Measurements from ENCODE around the gene HOXA13. TPM values are rescaled to one million over a fixed set of nuclear protein-coding genes. Genes with fewer than 3 reads are reported as not detected.

Gene HOXA13
- total RNA-seq, 1 experiment from 2014 or later, result 12.1 TPM

GRCh38 chr7:27192546-27193334 lies 7.2 kb downstream of the HOXA13 start:
- Histone ChIP-seq H3K9ac (ENCODE audit: low read length) (peak overlapping the region; percentile 97), H3K9me2 (replicated peaks; ENCODE audit: low read length) (no peaks in the 10 kb centered on the region), H3K4me3 (ENCODE audit: low read length) (peak overlapping the region; percentile 91), H2AFZ (ENCODE audit: low read length) (peak overlapping the region; percentile 36; the same call in 1 of the 2 replicates), H3K9me3 (ENCODE audit: low read length) (no peaks in the 10 kb centered on the region), H3K4me2 (ENCODE audit: low read length) (peak overlapping the region; percentile 99), H3K27me3 (ENCODE audit: low read length) (no peaks in the 10 kb centered on the region), H3K27ac (ENCODE audit: low read length) (peak overlapping the region; percentile 97), H3K79me2 (ENCODE audit: low read length) (peaks cover 100% of the 10 kb centered on the region), H3K36me3 (ENCODE audit: low read depth, low read length) (0 out of 2 replicates have a peak, but pooled peaks cover 3% of the 10 kb centered on the region), H4K20me1 (ENCODE audit: low read length) (peaks cover 12% of the 10 kb centered on the region; the same call in 1 of the 2 replicates), H3K4me1 (ENCODE audit: insufficient read depth, low read length) (peaks cover 40% of the 10 kb centered on the region), H3F3A (ENCODE audit: low read length, unreplicated experiment) (no peaks in the 10 kb centered on the region)
- intact Hi-C loops (cut with micrococcal nuclease), result no loop called here
- TF ChIP-seq EZH2 (IDR thresholded peaks at IDR 0.05; ENCODE audit: low read length, unreplicated experiment) (no peak), CTCF (conservative IDR thresholded peaks at IDR 0.05; ENCODE audit: low read depth, low read length) (no peak), EZH2phosphoT487 (IDR thresholded peaks at IDR 0.05; ENCODE audit: borderline replicate concordance, low read length) (no peak)
- peak; percentile 1 for ATAC-seq
- ChIA-PET POLR2A (ENCODE audit: unreplicated experiment) (interaction anchor here (0.5 to 0.6 kb wide), 2 partner anchors 24 to 469 kb away, joined by 4 to 9 read pairs; no protein-coding TSS in a partner anchor), CTCF (no interaction called here)
- peak; percentile 54 for DNase-seq
- BruUV-seq (replicated peaks), result no TSS peak

- Histone ChIP-seq H3K9ac (ENCODE audit: low read length) (peak overlapping the region; percentile 97), H3K4me1 (ENCODE audit: insufficient read depth, low read length) (peaks cover 42% of the 10 kb centered on the region), H3K79me2 (ENCODE audit: low read length) (peaks cover 100% of the 10 kb centered on the region), H3K4me2 (ENCODE audit: low read length) (peak overlapping the region; percentile 99), H3K36me3 (ENCODE audit: low read depth, low read length) (no peaks in the 10 kb centered on the region), H3K9me3 (ENCODE audit: low read length) (no peaks in the 10 kb centered on the region), H3F3A (ENCODE audit: low read length, unreplicated experiment) (no peaks in the 10 kb centered on the region), H4K20me1 (ENCODE audit: low read length) (peaks cover 7% of the 10 kb centered on the region; the same call in 1 of the 2 replicates), H2AFZ (ENCODE audit: low read length) (no peak overlapping the region; the same call in 1 of the 2 replicates), H3K9me2 (replicated peaks; ENCODE audit: low read length) (no peaks in the 10 kb centered on the region), H3K27ac (ENCODE audit: low read length) (peak overlapping the region; percentile 97), H3K27me3 (ENCODE audit: low read length) (no peaks in the 10 kb centered on the region), H3K4me3 (ENCODE audit: low read length) (peak overlapping the region; percentile 91)
- peak; percentile 9 for ATAC-seq
- DNase-seq, result peak; percentile 51
- BruUV-seq (replicated peaks), result no TSS peak
- ChIA-PET CTCF (no interaction called here), POLR2A (ENCODE audit: unreplicated experiment) (interaction anchor here (0.5 to 0.6 kb wide), 2 partner anchors 23 to 470 kb away, joined by 4 to 9 read pairs; no protein-coding TSS in a partner anchor)
- intact Hi-C loops (cut with micrococcal nuclease), result no loop called here
- no peak for TF ChIP-seq EZH2 (IDR thresholded peaks at IDR 0.05; ENCODE audit: low read length, unreplicated experiment)
These were observed 7.9 kb downstream of the HOXA13 start for GRCh38 chr7:27191833-27192545.

GRCh38 chr7:27191161-27191731 lies 8.6 kb downstream of the HOXA13 start:
- Histone ChIP-seq H3K9me3 (ENCODE audit: low read length) (no peaks in the 10 kb centered on the region), H3K4me2 (ENCODE audit: low read length) (peak overlapping the region; percentile 99), H3K36me3 (ENCODE audit: low read depth, low read length) (no peaks in the 10 kb centered on the region), H3K4me3 (ENCODE audit: low read length) (peak overlapping the region; percentile 91), H2AFZ (ENCODE audit: low read length) (no peak overlapping the region; the same call in 1 of the 2 replicates), H3K27ac (ENCODE audit: low read length) (peak overlapping the region; percentile 97), H3K9me2 (replicated peaks; ENCODE audit: low read length) (no peaks in the 10 kb centered on the region), H3K9ac (ENCODE audit: low read length) (peak overlapping the region; percentile 97), H3K27me3 (ENCODE audit: low read length) (no peaks in the 10 kb centered on the region), H3K4me1 (ENCODE audit: insufficient read depth, low read length) (peaks cover 42% of the 10 kb centered on the region), H4K20me1 (ENCODE audit: low read length) (no peaks in the 10 kb centered on the region; the same call in 1 of the 2 replicates), H3K79me2 (ENCODE audit: low read length) (peaks cover 100% of the 10 kb centered on the region), H3F3A (ENCODE audit: low read length, unreplicated experiment) (no peaks in the 10 kb centered on the region)
- intact Hi-C loops (cut with micrococcal nuclease), result no loop called here
- POLR2A ChIA-PET (ENCODE audit: unreplicated experiment), result interaction anchor here (0.6 kb wide), 2 partner anchors 75 to 858 kb away, joined by 3 to 5 read pairs; no protein-coding TSS in a partner anchor
- no peak for TF ChIP-seq CTCF (conservative IDR thresholded peaks at IDR 0.05; ENCODE audit: low read depth, low read length)
- TF ChIP-seq EZH2phosphoT487 (IDR thresholded peaks at IDR 0.05; ENCODE audit: borderline replicate concordance, low read length), result no peak
- no peak for TF ChIP-seq EZH2 (IDR thresholded peaks at IDR 0.05; ENCODE audit: low read length, unreplicated experiment)
- ATAC-seq (0 out of 2 replicates have a peak, but pooled peaks have one; percentile 1), DNase-seq (peak; percentile 31)
- TSS peak; percentile 7 for BruUV-seq (replicated peaks)
- CTCF ChIA-PET, result interaction anchor here (0.6 to 0.7 kb wide), 2 partner anchors 8 to 822 kb away, joined by 3 read pairs; partner anchors contain the start of gene HOXA13

Data from PC-3 (cell line).